Dermis blood vessel endothelial cell (primary cell): Measurements from ENCODE around the gene SDCBP2. TPM values are rescaled to one million over a fixed set of nuclear protein-coding genes. Genes with fewer than 3 reads are reported as not detected.

ENCODE experiments used
- DNase-seq: peaks from one replicate; pipeline ENCODE4 v3.0.0; 2010
- total RNA-seq: library from RNA; depleted of rRNA; stranded (reverse); fragments of >200 nt; gene quantifications from 2 replicates; pipeline ENCODE4 v1.2.3, GENCODE V29; 2014

Gene SDCBP2
- total RNA-seq, 1 donor from 2014 or later = 4.6 TPM

- DNase-seq = no peak
Measured at GRCh38 chr20:1294497-1294896, 34.4 kb downstream of the SDCBP2 start.

GRCh38 chr20:1293641-1294379, 35.1 kb downstream of the SDCBP2 start:
- DNase-seq = no peak

GRCh38 chr20:1292620-1293019, 36.3 kb downstream of the SDCBP2 start:
- DNase-seq = no peak

- DNase-seq = peak; percentile 74
Measured at GRCh38 chr20:1291191-1291741, 37.7 kb downstream of the SDCBP2 start.

GRCh38 chr20:1287787-1288569, 41.0 kb downstream of the SDCBP2 start:
- no peak for DNase-seq

- DNase-seq = no peak
Measured at GRCh38 chr20:1287306-1287705, 41.6 kb downstream of the SDCBP2 start.

GRCh38 chr20:1286267-1287024, 42.5 kb downstream of the SDCBP2 start:
- no peak for DNase-seq

GRCh38 chr20:1283522-1284510, 45.1 kb downstream of the SDCBP2 start:
- no peak for DNase-seq

- DNase-seq = no peak
Measured at GRCh38 chr20:1282966-1283365, 46.0 kb downstream of the SDCBP2 start.

- no peak for DNase-seq
Measured at GRCh38 chr20:1281279-1282057, 47.5 kb downstream of the SDCBP2 start.

- no peak for DNase-seq
Measured at GRCh38 chr20:1280195-1281102, 48.5 kb downstream of the SDCBP2 start.

- no peak for DNase-seq
Measured at GRCh38 chr20:1278993-1279392, 49.9 kb downstream of the SDCBP2 start.

- DNase-seq = no peak
Measured at GRCh38 chr20:1277529-1278322, 51.2 kb downstream of the SDCBP2 start.

GRCh38 chr20:1275919-1276318, 53.0 kb downstream of the SDCBP2 start:
- DNase-seq = no peak

GRCh38 chr20:1274485-1275311, 54.2 kb downstream of the SDCBP2 start:
- DNase-seq = no peak

- no peak for DNase-seq
Measured at GRCh38 chr20:1273366-1273765, 55.6 kb downstream of the SDCBP2 start.

- DNase-seq = no peak
Measured at GRCh38 chr20:1272368-1273100, 56.4 kb downstream of the SDCBP2 start.
